GM12878 (cell line): ENCODE results near the gene PMPCA.
"Not testable (repeated sequence)": the region's sequence is repeated elsewhere in the genome, so short reads cannot be mapped to it uniquely, and the experiment has no call there.

Experiments
- CTCF ChIP-seq, 3 experiments: IDR thresholded peaks in 2 of 3; conservative IDR thresholded peaks in 1 of 3; 2 replicates each; pipeline ENCODE4 v1.5.1; 2011; ENCODE audit warnings: low read depth in 3 of 3, low read length in 3 of 3, mild to moderate bottlenecking in 3 of 3, control low read depth in 2 of 3, moderate library complexity in 2 of 3, inconsistent platforms in 1 of 3, mixed read lengths in 1 of 3; ENCODE audit not compliant: control insufficient read depth in 2 of 3, insufficient read depth in 1 of 3; ENCODE audit errors: extremely low read depth in 1 of 3
- EZH2 ChIP-seq: IDR thresholded peaks from 2 replicates; pipeline ENCODE4 v1.6.1; 2012; ENCODE audit warnings: low read depth, mild to moderate bottlenecking, control low read depth, inconsistent platforms, low read length, borderline replicate concordance; ENCODE audit not compliant: control insufficient read depth
- HDAC2 ChIP-seq: fragments of 200-600 bp; sonication (generic); IDR thresholded peaks from 2 replicates; pipeline ENCODE4 v1.6.1; 2017
- HDAC6 ChIP-seq: fragments of 200-600 bp; sonication (generic); IDR thresholded peaks from one replicate; pipeline ENCODE4 v1.8.0; 2017; ENCODE audit warnings: antibody characterized with exemption; ENCODE audit not compliant: unreplicated experiment
- MAX ChIP-seq: IDR thresholded peaks from 2 replicates; pipeline ENCODE4 v1.6.1; 2012; ENCODE audit warnings: low read depth, low read length, improper control_type of control experiment
- MTA2 ChIP-seq: fragments of 450-650 bp; IDR thresholded peaks from 2 replicates; pipeline ENCODE4 v1.6.1; 2016; ENCODE audit warnings: low read depth, mild to moderate bottlenecking, moderate library complexity
- NFYB ChIP-seq: IDR thresholded peaks from 2 replicates; pipeline ENCODE4 v1.6.1; 2011; ENCODE audit warnings: low read depth, mild to moderate bottlenecking, low read length, improper control_type of control experiment, moderate library complexity; ENCODE audit not compliant: insufficient read depth
- PBX3 ChIP-seq: IDR thresholded peaks from 2 replicates; pipeline ENCODE4 v1.6.1; 2011; ENCODE audit warnings: mild to moderate bottlenecking, low read depth, low read length, moderate library complexity; ENCODE audit not compliant: insufficient replicate concordance
- RAD21 ChIP-seq: IDR thresholded peaks from 2 replicates; pipeline ENCODE4 v1.6.1; 2011; ENCODE audit warnings: mild to moderate bottlenecking, low read depth, low read length, moderate library complexity; ENCODE audit not compliant: insufficient read depth
- RAD51 ChIP-seq: fragments of 450-650 bp; IDR thresholded peaks from 2 replicates; pipeline ENCODE4 v1.6.1; 2016; ENCODE audit warnings: moderate library complexity, mild to moderate bottlenecking, inconsistent platforms
- SIX5 ChIP-seq: IDR thresholded peaks from 2 replicates; pipeline ENCODE4 v1.6.1; 2011; ENCODE audit warnings: mild to moderate bottlenecking, low read depth, low read length, moderate library complexity; ENCODE audit not compliant: severe bottlenecking

- not testable (repeated sequence) for TF ChIP-seq RAD51; CTCF (IDR thresholded peaks at IDR 0.05 in 2 of 3, conservative IDR thresholded peaks at IDR 0.05 in 1 of 3; ENCODE audit: control insufficient read depth in 2 of 3, extremely low read depth in 1 of 3, insufficient read depth in 1 of 3, low read depth in 3 of 3, low read length in 3 of 3); MAX; NFYB; EZH2; HDAC6; MTA2; RAD21; PBX3; HDAC2; SIX5
These were observed 3.4 kb upstream of the PMPCA start for GRCh38 chr9:136407061-136407460.
